ENCODE data around the gene TSHZ2. TPM values are rescaled to one million over a fixed set of nuclear protein-coding genes. Genes with fewer than 3 reads are reported as not detected.

TSHZ2 gene
- total RNA-seq, 1 experiment from 2014 or later: 0.07 TPM

- POLR2A ChIA-PET: no interaction called here
- Histone ChIP-seq H3K79me2 (ENCODE audit: insufficient read depth, low read length) (no peaks in the 10 kb centered on the region), H3K9ac (ENCODE audit: low read length) (no peak overlapping the region), H3K9me3 (ENCODE audit: control insufficient read depth in 1 of 2, insufficient read depth in 1 of 2, low read depth in 1 of 2, low read length in 2 of 2) (peaks cover 0 to 6% of the 10 kb centered on the region in 2 experiments; a peak in 1 of 4 replicates), H3K36me3 (ENCODE audit: control insufficient read depth in 1 of 2, insufficient read depth in 2 of 2, low read length in 2 of 2) (no peaks in the 10 kb centered on the region), H2AFZ (ENCODE audit: low read depth, low read length, poor library complexity, severe bottlenecking) (no peak overlapping the region), H4K20me1 (ENCODE audit: insufficient read depth) (no peaks in the 10 kb centered on the region), H3K4me2 (ENCODE audit: low read length) (no peak overlapping the region), H3K27me3 (ENCODE audit: insufficient read depth, low read length) (no peaks in the 10 kb centered on the region), H3K4me1 (ENCODE audit: control insufficient read depth in 1 of 2, insufficient read depth in 2 of 2, low read length in 2 of 2) (no peaks in the 10 kb centered on the region), H3K9me2 (ENCODE audit: insufficient read depth) (no peaks in the 10 kb centered on the region), H3K4me3 (replicated peaks in 1 of 2; ENCODE audit: low read depth in 1 of 2, low read length in 2 of 2) (no peak overlapping the region), H3K27ac (ENCODE audit: low read depth, low read length) (no peak overlapping the region)
- intact Hi-C loops (cut with micrococcal nuclease): no loop called here
- no TSS peak for BruUV-seq (replicated peaks)
- ATAC-seq: no peak
- no peak for TF ChIP-seq MAX (IDR thresholded peaks at IDR 0.05)
- TF ChIP-seq ELF1 (IDR thresholded peaks at IDR 0.05; ENCODE audit: borderline replicate concordance, low read depth): no peak
- TF ChIP-seq CTCF (IDR thresholded peaks at IDR 0.05 in 2 of 3, conservative IDR thresholded peaks at IDR 0.05 in 1 of 3; ENCODE audit: borderline replicate concordance in 1 of 3, insufficient read depth in 1 of 3, low read depth in 2 of 3, low read length in 2 of 3): no peak
- no peak for TF ChIP-seq ZFX (IDR thresholded peaks at IDR 0.05)
- no peak for TF ChIP-seq POLR2A (IDR thresholded peaks at IDR 0.05; ENCODE audit: borderline replicate concordance, extremely low read depth, insufficient read depth, insufficient read length)
- TF ChIP-seq CEBPB (IDR thresholded peaks at IDR 0.05; ENCODE audit: low read depth): no peak
- TF ChIP-seq, protein P1, sequence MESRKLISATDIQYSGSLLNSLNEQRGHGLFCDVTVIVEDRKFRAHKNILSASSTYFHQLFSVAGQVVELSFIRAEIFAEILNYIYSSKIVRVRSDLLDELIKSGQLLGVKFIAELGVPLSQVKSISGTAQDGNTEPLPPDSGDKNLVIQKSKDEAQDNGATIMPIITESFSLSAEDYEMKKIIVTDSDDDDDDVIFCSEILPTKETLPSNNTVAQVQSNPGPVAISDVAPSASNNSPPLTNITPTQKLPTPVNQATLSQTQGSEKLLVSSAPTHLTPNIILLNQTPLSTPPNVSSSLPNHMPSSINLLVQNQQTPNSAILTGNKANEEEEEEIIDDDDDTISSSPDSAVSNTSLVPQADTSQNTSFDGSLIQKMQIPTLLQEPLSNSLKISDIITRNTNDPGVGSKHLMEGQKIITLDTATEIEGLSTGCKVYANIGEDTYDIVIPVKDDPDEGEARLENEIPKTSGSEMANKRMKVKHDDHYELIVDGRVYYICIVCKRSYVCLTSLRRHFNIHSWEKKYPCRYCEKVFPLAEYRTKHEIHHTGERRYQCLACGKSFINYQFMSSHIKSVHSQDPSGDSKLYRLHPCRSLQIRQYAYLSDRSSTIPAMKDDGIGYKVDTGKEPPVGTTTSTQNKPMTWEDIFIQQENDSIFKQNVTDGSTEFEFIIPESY (IDR thresholded peaks at IDR 0.05; ENCODE audit: extremely low read depth, insufficient replicate concordance, low read length): no peak
- no peak for TF ChIP-seq EZH2 (IDR thresholded peaks at IDR 0.05)
- RAD21 ChIA-PET (ENCODE audit: low non-redundant PET in 1 of 2, low total read pairs in 2 of 2, uncharacterized antibody in 2 of 2, unreplicated experiment in 2 of 2): no interaction called here
- CTCF ChIA-PET: no interaction called here
- no peak for DNase-seq (ENCODE audit: low read depth, low spot score)
Measured at GRCh38 chr20:52978851-52979250, 6.7 kb downstream of the TSHZ2 start.

All from HCT116 (cell line).